Activated T-cell treated with anti-CD3 and anti-CD28 coated beads, Interleukin-2, amount 50 U/mL, for 4 hours (primary cell): Measurements from ENCODE around the gene INPP5D. TPM values are rescaled to one million over a fixed set of nuclear protein-coding genes. Genes with fewer than 3 reads are reported as not detected.

Experiments
- ATAC-seq, 2 donors: fragments of 200-7000 bp; cut with Tn5 transposase; one replicate each; pipeline ENCODE4 v1.10.0; 2021
- DNase-seq: peaks from one replicate; pipeline ENCODE4 v3.0.0-alpha.2; 2020
- H3K27me3 Mint-ChIP-seq: one replicate; pipeline ENCODE4 v1.8.0; 2021; ENCODE audit warnings: low read depth, mixed read lengths
- H3K36me3 Mint-ChIP-seq: one replicate; pipeline ENCODE4 v1.8.0; 2022; ENCODE audit warnings: mixed read lengths; ENCODE audit not compliant: insufficient read depth
- H3K4me1 Mint-ChIP-seq: one replicate; pipeline ENCODE4 v1.8.0; 2021; ENCODE audit warnings: low read depth, mixed read lengths
- H3K4me3 Mint-ChIP-seq: one replicate; pipeline ENCODE4 v1.8.0; 2021; ENCODE audit warnings: mild to moderate bottlenecking, moderate library complexity, mixed read lengths
- H3K9me3 Mint-ChIP-seq: one replicate; pipeline ENCODE4 v1.8.0; 2021; ENCODE audit warnings: mixed read lengths
- total RNA-seq, 3 donors: library from RNA; stranded (reverse); gene quantifications; one replicate each; pipeline ENCODE4 v1.2.1, GENCODE V29; 2021

The INPP5D gene
- total RNA-seq, 3 donors from 2014 or later = 31.2 to 35.5 (median 31.7) TPM

DNA sequence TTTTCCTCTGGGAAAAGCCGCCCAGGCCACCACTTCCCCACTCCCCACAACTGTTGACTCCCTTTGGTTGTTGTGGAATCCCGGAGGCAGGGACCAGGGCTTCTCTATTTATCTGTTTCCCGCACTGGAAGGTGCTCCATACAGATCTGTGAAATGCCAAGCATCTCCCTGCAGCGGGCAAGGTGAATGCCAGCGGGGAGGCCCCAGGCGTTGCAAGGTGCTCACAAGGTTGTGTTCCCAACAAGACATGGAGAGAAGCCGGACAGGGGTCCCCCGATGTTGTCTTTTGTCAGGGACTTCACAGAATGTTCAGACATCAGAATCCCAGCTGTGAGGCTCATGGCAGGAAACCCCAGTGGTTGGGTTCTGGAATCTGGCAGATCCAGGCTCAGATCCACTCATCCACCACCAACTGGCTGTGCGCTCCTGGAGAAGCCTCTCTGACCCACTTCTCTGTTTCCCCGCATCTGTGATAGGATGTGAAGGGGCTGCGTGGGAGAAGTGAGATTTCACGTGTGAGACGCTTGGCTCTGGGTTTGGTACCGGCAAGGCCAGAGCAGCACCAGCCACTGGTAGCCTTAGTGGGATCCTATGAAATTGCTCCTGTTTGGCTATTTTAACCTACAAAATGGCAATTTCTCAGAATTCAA lies 36.3 kb upstream of the INPP5D start:
- Mint-ChIP-seq H3K27me3 (no peaks in the 10 kb centered on the region), H3K4me1 (no peaks in the 10 kb centered on the region), H3K9me3 (no peaks in the 10 kb centered on the region), H3K4me3 (no peak overlapping the region), H3K36me3 (no peaks in the 10 kb centered on the region)
- DNase-seq (no peak), ATAC-seq (no peak)

- Mint-ChIP-seq H3K36me3 (no peaks in the 10 kb centered on the region), H3K27me3 (no peaks in the 10 kb centered on the region), H3K4me3 (no peak overlapping the region), H3K4me1 (no peaks in the 10 kb centered on the region), H3K9me3 (no peaks in the 10 kb centered on the region)
- DNase-seq = no peak
- ATAC-seq = no peak
Observed at GRCh38 chr2:233025706-233026105, 34.4 kb upstream of the INPP5D start.

DNA sequence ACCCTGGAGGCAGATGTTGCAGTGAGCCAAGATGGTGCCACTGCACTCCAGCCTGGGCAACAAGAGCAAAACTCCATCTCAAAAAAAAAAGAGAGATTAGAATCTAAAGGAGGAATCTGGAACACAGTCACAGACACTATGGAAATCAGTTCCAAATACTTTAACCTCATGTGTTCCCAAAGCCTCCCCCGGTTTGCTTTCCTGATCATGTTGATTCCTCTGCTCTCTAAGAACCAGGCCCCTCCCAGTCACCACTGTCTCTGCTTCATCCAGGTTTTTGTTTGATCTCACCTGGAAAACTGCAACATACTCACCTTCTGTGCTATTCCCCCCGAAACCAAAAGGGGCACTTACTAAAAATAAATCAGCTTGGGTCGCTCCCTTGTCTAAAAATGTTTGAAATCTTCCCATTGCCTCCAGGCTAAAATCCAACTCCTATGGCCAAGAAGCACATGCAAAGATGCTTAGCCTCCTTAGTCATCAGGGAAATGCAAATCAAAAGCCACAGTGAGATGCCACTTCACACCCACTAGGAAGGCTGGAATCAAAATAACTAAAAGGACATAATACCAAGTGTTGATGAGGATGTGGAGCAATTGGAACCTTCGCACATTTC lies 33.8 kb upstream of the INPP5D start:
- no peak for DNase-seq
- no peak overlapping the region for H3K4me3 Mint-ChIP-seq
- no peaks in the 10 kb centered on the region for H3K4me1 Mint-ChIP-seq
- no peak for ATAC-seq
- H3K36me3 Mint-ChIP-seq = no peaks in the 10 kb centered on the region
- H3K27me3 Mint-ChIP-seq = no peaks in the 10 kb centered on the region
- no peaks in the 10 kb centered on the region for H3K9me3 Mint-ChIP-seq

- H3K9me3 Mint-ChIP-seq = no peaks in the 10 kb centered on the region
- H3K36me3 Mint-ChIP-seq = no peaks in the 10 kb centered on the region
- no peaks in the 10 kb centered on the region for H3K4me1 Mint-ChIP-seq
- no peaks in the 10 kb centered on the region for H3K27me3 Mint-ChIP-seq
- H3K4me3 Mint-ChIP-seq = no peak overlapping the region
- ATAC-seq (no peak), DNase-seq (no peak)
Observed at GRCh38 chr2:233029321-233029720, 30.8 kb upstream of the INPP5D start.

DNA sequence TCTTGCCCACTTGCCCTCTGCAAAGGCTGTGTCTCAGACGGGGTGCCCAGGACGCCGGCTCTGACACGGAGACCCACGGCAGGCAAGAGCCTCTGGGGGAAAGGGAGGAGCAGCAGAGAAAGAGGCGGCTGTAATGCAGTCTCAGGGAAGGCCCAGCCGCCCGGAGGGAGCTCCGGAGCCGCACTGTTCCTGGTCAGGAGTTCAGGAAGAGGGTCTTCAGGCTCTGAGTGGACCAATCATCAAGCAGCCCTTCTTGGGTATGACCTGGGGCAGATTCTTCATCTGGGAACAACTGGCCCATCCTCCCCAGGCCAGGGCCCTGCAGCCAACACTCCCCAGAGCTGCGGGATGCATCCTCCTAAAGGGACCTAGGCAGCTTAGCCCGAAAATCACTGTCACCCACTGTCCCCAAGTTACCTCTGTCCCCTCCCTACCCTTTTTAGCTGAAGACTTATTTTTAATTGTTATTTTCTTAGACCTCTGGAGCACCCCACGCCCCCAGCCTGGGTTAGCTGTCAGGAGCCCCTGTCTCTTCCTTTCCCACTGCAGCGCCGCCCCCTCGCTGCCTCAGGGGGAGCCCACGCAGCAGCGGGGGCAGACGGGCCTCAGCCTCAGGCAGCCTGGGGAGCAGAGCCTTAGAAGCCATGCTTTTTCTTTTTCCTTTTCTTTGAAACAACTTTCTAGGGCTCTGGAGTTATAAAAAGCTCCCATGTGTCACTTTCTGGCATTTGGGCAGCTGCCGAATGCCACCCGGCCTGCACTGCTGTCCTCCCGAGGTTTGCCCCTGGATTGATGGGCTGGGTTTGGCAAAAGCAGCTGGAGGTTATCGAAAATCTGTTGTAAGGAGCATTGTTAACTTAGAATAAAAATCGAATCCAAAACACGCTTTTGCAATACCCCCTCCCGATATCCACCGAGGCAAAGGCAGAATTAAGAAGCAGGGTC lies 28.3 kb upstream of the INPP5D start:
- DNase-seq = no peak
- H3K4me3 Mint-ChIP-seq = no peak overlapping the region
- H3K27me3 Mint-ChIP-seq = no peaks in the 10 kb centered on the region
- no peaks in the 10 kb centered on the region for H3K9me3 Mint-ChIP-seq
- ATAC-seq = no peak
- no peaks in the 10 kb centered on the region for H3K36me3 Mint-ChIP-seq
- no peaks in the 10 kb centered on the region for H3K4me1 Mint-ChIP-seq

- no peaks in the 10 kb centered on the region for H3K27me3 Mint-ChIP-seq
Observed at GRCh38 chr2:233032551-233033320, 27.4 kb upstream of the INPP5D start, which contains the start of gene NEU2. TSS of gene NEU2 (plus strand) at chr2:233032672. CDS start at chr2:233032672, 0 bp downstream.

DNA sequence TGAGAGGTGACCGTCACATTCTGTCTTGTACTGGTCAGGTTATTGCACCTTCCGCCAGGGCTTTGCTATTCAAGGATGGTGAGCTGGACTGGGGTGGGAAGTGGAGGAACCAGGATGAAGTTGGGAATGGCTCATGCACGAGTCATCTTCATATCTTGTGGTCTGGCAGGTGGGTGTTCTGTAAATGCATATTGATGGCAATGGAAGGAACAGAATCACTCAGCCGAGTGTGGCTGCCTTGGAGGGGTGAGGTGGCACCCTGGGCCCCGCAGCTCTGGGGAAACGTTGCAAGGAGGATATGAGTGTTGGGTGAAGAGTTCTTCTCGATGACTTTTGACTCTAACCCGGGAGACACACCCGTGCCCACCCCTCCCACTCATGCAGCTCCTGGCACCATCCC lies 26.5 kb upstream of the INPP5D start:
- Mint-ChIP-seq H3K4me1 (no peaks in the 10 kb centered on the region), H3K9me3 (no peaks in the 10 kb centered on the region), H3K36me3 (no peaks in the 10 kb centered on the region), H3K4me3 (no peak overlapping the region), H3K27me3 (no peaks in the 10 kb centered on the region)
- DNase-seq = no peak
- peak; percentile 34 to 38 for ATAC-seq

More at GRCh38 chr2:233032551-233033320, 27.4 kb upstream of the INPP5D start, which contains the start of gene NEU2:
- DNase-seq = no peak
- no peaks in the 10 kb centered on the region for H3K4me1 Mint-ChIP-seq
- H3K4me3 Mint-ChIP-seq = no peak within 1 kb of the TSS
- no peaks in the 10 kb centered on the region for H3K36me3 Mint-ChIP-seq
- ATAC-seq = no peak
- H3K9me3 Mint-ChIP-seq = no peaks in the 10 kb centered on the region

GRCh38 chr2:233034091-233034882 lies 25.9 kb upstream of the INPP5D start:
- Mint-ChIP-seq H3K4me3 (no peak overlapping the region), H3K36me3 (no peaks in the 10 kb centered on the region), H3K4me1 (no peaks in the 10 kb centered on the region), H3K27me3 (no peaks in the 10 kb centered on the region), H3K9me3 (no peaks in the 10 kb centered on the region)
- DNase-seq = no peak
- ATAC-seq = no peak

- DNase-seq (no peak), ATAC-seq (no peak)
- no peak overlapping the region for H3K4me3 Mint-ChIP-seq
- peaks cover 3% of the 10 kb centered on the region for H3K27me3 Mint-ChIP-seq
- no peaks in the 10 kb centered on the region for H3K4me1 Mint-ChIP-seq
- H3K9me3 Mint-ChIP-seq = no peaks in the 10 kb centered on the region
- H3K36me3 Mint-ChIP-seq = no peaks in the 10 kb centered on the region
Observed at GRCh38 chr2:233035426-233036161, 24.5 kb upstream of the INPP5D start.

DNA sequence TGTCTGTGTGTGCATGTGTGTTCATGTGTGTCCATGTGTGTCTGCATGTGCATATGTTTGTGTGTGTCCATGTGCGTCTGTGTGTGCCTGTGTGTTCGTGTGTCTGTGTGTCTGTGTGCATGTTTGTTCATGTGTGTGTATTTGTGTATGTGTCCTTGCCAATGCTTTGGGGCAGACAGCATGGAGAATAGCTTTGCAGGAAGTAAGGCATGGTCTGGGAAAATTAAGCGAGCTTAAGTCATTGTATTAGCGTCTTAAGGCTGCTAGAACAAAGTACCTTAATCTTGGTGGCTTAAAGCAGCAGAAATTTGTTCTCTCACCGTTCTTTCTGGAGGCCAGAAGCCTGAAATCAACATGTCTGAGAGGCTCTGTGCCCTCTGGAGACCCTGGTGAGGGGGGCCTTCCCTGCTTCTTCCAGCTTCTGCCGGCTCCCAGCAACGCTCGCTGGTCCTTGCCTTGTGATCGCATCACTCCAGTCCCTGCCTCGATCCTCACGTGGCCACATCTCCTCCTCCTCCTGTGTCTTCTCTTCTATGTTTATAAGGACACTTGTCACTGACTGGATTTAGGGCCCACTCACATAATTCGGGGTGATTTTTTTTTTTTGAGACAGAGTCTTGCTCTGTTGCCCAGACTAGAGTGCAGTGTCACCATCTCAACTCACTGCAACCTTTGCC lies 23.8 kb upstream of the INPP5D start:
- DNase-seq (no peak), ATAC-seq (no peak)
- no peaks in the 10 kb centered on the region for H3K4me1 Mint-ChIP-seq
- H3K9me3 Mint-ChIP-seq = no peaks in the 10 kb centered on the region
- H3K36me3 Mint-ChIP-seq = no peaks in the 10 kb centered on the region
- no peak overlapping the region for H3K4me3 Mint-ChIP-seq
- peaks cover 4% of the 10 kb centered on the region for H3K27me3 Mint-ChIP-seq

GRCh38 chr2:233037078-233037477 lies 23.1 kb upstream of the INPP5D start:
- Mint-ChIP-seq H3K4me1 (no peaks in the 10 kb centered on the region), H3K9me3 (no peaks in the 10 kb centered on the region), H3K36me3 (no peaks in the 10 kb centered on the region), H3K4me3 (no peak overlapping the region), H3K27me3 (peaks cover 4% of the 10 kb centered on the region)
- ATAC-seq = no peak
- no peak for DNase-seq

GRCh38 chr2:233039212-233039845 lies 20.8 kb upstream of the INPP5D start:
- H3K9me3 Mint-ChIP-seq = no peaks in the 10 kb centered on the region
- no peak for DNase-seq

More at GRCh38 chr2:233039212-233039845, 20.8 kb upstream of the INPP5D start:
- Mint-ChIP-seq H3K36me3 (no peaks in the 10 kb centered on the region), H3K27me3 (peaks cover 7% of the 10 kb centered on the region), H3K4me3 (no peak overlapping the region), H3K4me1 (no peaks in the 10 kb centered on the region)
- no peak for ATAC-seq
